HG02588 (cell line): ENCODE data around the gene AGPAT4.

ENCODE experiments used
- ATAC-seq: cut with Tn5 transposase; IDR thresholded peaks from one replicate; pipeline ENCODE4 v1.9.1; 2021; ENCODE audit warnings: mild to moderate bottlenecking, moderate library complexity; ENCODE audit not compliant: unreplicated experiment

The AGPAT4 gene

GRCh38 chr6:161080263-161080970 is 193.4 kb downstream of the AGPAT4 start:
- ATAC-seq: no peak
